Globus pallidus (tissue), 1 donor: ENCODE data around the gene SLC27A5.
A peak's percentile ranks its signal among the peaks of the same experiment; 100 is the strongest.
"Not testable (repeated sequence)": the region's sequence is repeated elsewhere in the genome, so short reads cannot be mapped to it uniquely, and the experiment has no call there.

Source experiments
- DNase-seq: peaks from one replicate; pipeline ENCODE4 v3.0.0-alpha.2; 2015; ENCODE audit warnings: low spot score

Gene SLC27A5

GRCh38 chr19:58468216-58468839 is 43.5 kb downstream of the SLC27A5 start:
- DNase-seq, result no peak

GRCh38 chr19:58466760-58467589 is 44.8 kb downstream of the SLC27A5 start, which contains the start of gene ZNF324:
Gene ZNF324, plus strand, starts transcription at chr19:58467080. Its CDS starts 2,106 bp downstream, at chr19:58469186.
- DNase-seq, result peak; percentile 97

GRCh38 chr19:58466089-58466759 is 45.6 kb downstream of the SLC27A5 start:
- no peak for DNase-seq

GRCh38 chr19:58460039-58460438 is 51.8 kb downstream of the SLC27A5 start:
- DNase-seq, result no peak

GRCh38 chr19:58456111-58456510 is 55.7 kb downstream of the SLC27A5 start:
- DNase-seq, result no peak

GRCh38 chr19:58455306-58455705 is 56.5 kb downstream of the SLC27A5 start:
- no peak for DNase-seq

GRCh38 chr19:58453743-58454142 is 58.0 kb downstream of the SLC27A5 start:
- no peak for DNase-seq

GRCh38 chr19:58451358-58452101 is 60.3 kb downstream of the SLC27A5 start, which contains the start of gene ZNF324B:
Gene ZNF324B, plus strand, starts transcription at chr19:58451622. Its CDS starts 2,080 bp downstream, at chr19:58453702.
- DNase-seq, result peak; percentile 97

- DNase-seq, result no peak
These were observed 60.9 kb downstream of the SLC27A5 start for GRCh38 chr19:58450856-58451357.

- DNase-seq, result not testable (repeated sequence)
These were observed 61.8 kb downstream of the SLC27A5 start for GRCh38 chr19:58449980-58450379.

- DNase-seq, result not testable (repeated sequence)
These were observed 62.9 kb downstream of the SLC27A5 start for GRCh38 chr19:58448860-58449259.
